ENCODE results near the gene CYTH3. TPM values are rescaled to one million over a fixed set of nuclear protein-coding genes. Genes with fewer than 3 reads are reported as not detected.

CYTH3 gene
- total and polyA plus RNA-seq, 12 donors: 15.9 to 27.9 (median 20.5) TPM

GRCh38 chr7:6163402-6163801 is 109.0 kb downstream of the CYTH3 start:
- Histone ChIP-seq H3K4me1 (peaks cover 34 to 89% (median 56%) of the 10 kb centered on the region in 9 donors), H3K9me3 (no peaks in the 10 kb centered on the region), H3K4me3 (no peak overlapping the region), H3K27me3 (no peaks in the 10 kb centered on the region), H3K27ac (peak overlapping the region in 6 of 10 donors; percentile 75 to 91 (median 80)), H3K36me3 (peaks cover 0 to 77% (median 17%) of the 10 kb centered on the region in 9 donors)
- TF ChIP-seq CTCF (IDR thresholded peaks at IDR 0.05): no peak
- no peak for ATAC-seq
- no peak for DNase-seq
- 95 to 96% methylated on average over 17 of the region's 17 CpGs for WGBS, 2 donors
- intact Hi-C loops (cut with DNase I): loop anchor here (2.0 to 10.0 kb wide), 9 partner anchors 61 to 159 kb away; partner anchors contain the start of gene CYTH3 (in 8 of the 10)

GRCh38 chr7:6162650-6163366 is 109.6 kb downstream of the CYTH3 start:
- WGBS, 2 donors: 79 to 85% methylated on average over 18 of the region's 18 CpGs
- Histone ChIP-seq H3K9me3 (no peaks in the 10 kb centered on the region), H3K36me3 (peaks cover 0 to 80% (median 17%) of the 10 kb centered on the region in 9 donors), H3K27ac (peak overlapping the region; percentile 69 to 91 (median 82)), H3K27me3 (no peaks in the 10 kb centered on the region), H3K4me1 (peaks cover 28 to 83% (median 54%) of the 10 kb centered on the region in 9 donors), H3K4me3 (no peak overlapping the region)
- DNase-seq: no peak
- intact Hi-C loops (cut with DNase I): loop anchor here (2.0 to 10.0 kb wide), 9 partner anchors 62 to 160 kb away; partner anchors contain the start of gene CYTH3 (in 8 of the 10)
- ATAC-seq: no peak
- TF ChIP-seq CTCF (IDR thresholded peaks at IDR 0.05): no peak

GRCh38 chr7:6162331-6162620 is 110.1 kb downstream of the CYTH3 start:
- no peaks in the 10 kb centered on the region for H3K9me3 ChIP-seq
- ATAC-seq: peak; percentile 77 to 89 (median 84)
- H3K4me1 ChIP-seq: peaks cover 24 to 77% (median 48%) of the 10 kb centered on the region in 9 donors
- no peak overlapping the region for H3K4me3 ChIP-seq
- 25 to 41% methylated on average over 8 of the region's 8 CpGs for WGBS, 2 donors
- intact Hi-C loops (cut with DNase I): loop anchor here (2.0 to 10.0 kb wide), 9 partner anchors 63 to 161 kb away; partner anchors contain the start of gene CYTH3 (in 8 of the 10)
- H3K36me3 ChIP-seq: peaks cover 0 to 85% (median 22%) of the 10 kb centered on the region in 9 donors
- no peaks in the 10 kb centered on the region for H3K27me3 ChIP-seq
- peak overlapping the region; percentile 69 to 91 (median 82) for H3K27ac ChIP-seq
- no peak for TF ChIP-seq CTCF (IDR thresholded peaks at IDR 0.05)
- peak; percentile 77 to 87 for DNase-seq

GRCh38 chr7:6161463-6162330 is 110.7 kb downstream of the CYTH3 start:
- peaks cover 23 to 72% (median 42%) of the 10 kb centered on the region in 9 donors for H3K4me1 ChIP-seq
- 52 to 57% methylated on average over 15 of the region's 15 CpGs for WGBS, 2 donors

More at GRCh38 chr7:6161463-6162330, 110.7 kb downstream of the CYTH3 start:
- Histone ChIP-seq H3K4me3 (no peak overlapping the region), H3K9me3 (no peaks in the 10 kb centered on the region), H3K27me3 (no peaks in the 10 kb centered on the region), H3K36me3 (peaks cover 0 to 89% (median 28%) of the 10 kb centered on the region in 9 donors), H3K27ac (peak overlapping the region; percentile 69 to 91 (median 82))
- intact Hi-C loops (cut with DNase I): loop anchor here (2.0 to 10.0 kb wide), 10 partner anchors 63 to 161 kb away; partner anchors contain the start of gene CYTH3 (in 8 of the 10)
- DNase-seq (no peak), ATAC-seq (peak in 1 of 8 donors; percentile 1)
- TF ChIP-seq CTCF (IDR thresholded peaks at IDR 0.05): no peak

Measured in heart right ventricle (tissue), 16 donors.